Spleen (tissue), 11 donors: ENCODE measurements around the gene PRKCE. TPM values are rescaled to one million over a fixed set of nuclear protein-coding genes. Genes with fewer than 3 reads are reported as not detected.

Experiments
- DNase-seq: peaks from one replicate; pipeline ENCODE4 v3.0.0-alpha.2; 2020
- H3K27ac ChIP-seq, 8 donors: fragments of 200-600 bp; sonication (generic) in 7 of 8; 1 replicate in 4 of 8; 2 replicates in 4 of 8; pipeline versions ENCODE4 v1.5.0 to v1.8.0; 2016 to 2021; ENCODE audit warnings: inconsistent platforms in 4 of 8, mild to moderate bottlenecking in 4 of 8, moderate library complexity in 1 of 8
- H3K27me3 ChIP-seq, 7 donors: fragments of 200-600 bp; sonication (generic) in 6 of 7; replicated peaks in 1 of 7; 1 replicate in 4 of 7; 2 replicates in 3 of 7; pipeline versions ENCODE4 v1.5.0 to v1.8.0; 2016 to 2021; ENCODE audit warnings: inconsistent platforms in 3 of 7, mild to moderate bottlenecking in 1 of 7
- H3K36me3 ChIP-seq, 6 donors: fragments of 200-600 bp; sonication (generic) in 5 of 6; 1 replicate in 4 of 6; 2 replicates in 2 of 6; pipeline versions ENCODE4 v1.5.0 to v1.8.0; 2016 to 2021; ENCODE audit warnings: inconsistent platforms in 2 of 6
- H3K4me1 ChIP-seq, 6 donors: fragments of 200-600 bp; sonication (generic) in 5 of 6; 1 replicate in 3 of 6; 2 replicates in 3 of 6; pipeline versions ENCODE4 v1.5.0 to v1.8.0; 2016 to 2021; ENCODE audit warnings: inconsistent platforms in 3 of 6
- H3K4me3 ChIP-seq, 8 donors: fragments of 200-600 bp; sonication (generic) in 7 of 8; 1 replicate in 4 of 8; 2 replicates in 4 of 8; pipeline versions ENCODE4 v1.5.0 to v1.8.0; 2016 to 2021; ENCODE audit warnings: inconsistent platforms in 4 of 8, mild to moderate bottlenecking in 4 of 8, moderate library complexity in 2 of 8
- H3K9me3 ChIP-seq, 8 donors: fragments of 200-600 bp; sonication (generic) in 7 of 8; 1 replicate in 4 of 8; 2 replicates in 4 of 8; pipeline versions ENCODE4 v1.5.0 to v1.8.0; 2016 to 2021; ENCODE audit warnings: inconsistent platforms in 4 of 8
- POLR2A ChIP-seq, 3 donors: fragments of 450-650 bp; IDR thresholded peaks; one replicate each; pipeline ENCODE4 v1.5.1; 2017; ENCODE audit warnings: antibody characterized with exemption in 3 of 3, mild to moderate bottlenecking in 1 of 3
- POLR2AphosphoS5 ChIP-seq, 3 donors: sonication (generic); formaldehyde crosslinking; IDR thresholded peaks; one replicate each; pipeline ENCODE4 v1.5.1; 2017; ENCODE audit warnings: antibody characterized with exemption in 3 of 3
- WGBS, 5 donors: extraction: QIAGEN DNeasy Blood & Tissue Kit in 3 of 5; methylation state at CpG; one replicate each; pipeline versions ENCODE4 v1.1.5 to v1.1.7; 2013 to 2018; 5-methylcytosine and 5-hydroxymethylcytosine counted together
- intact Hi-C: fragments of 100-400 bp; cut with DNase I; formaldehyde crosslinking; loops from one replicate; pipeline ENCODE4 v1.15.0; 2023; ENCODE audit warnings: low total_unique reads
- polyA plus RNA-seq, 3 donors: library from polyadenylated mRNA; stranded (reverse); fragments of 200-250 nt; gene quantifications; one replicate each; pipeline ENCODE4 v1.2.1, GENCODE V29; 2013
- total RNA-seq, 7 donors: library from RNA; depleted of rRNA in 3 of 7; stranded (reverse); fragments of >200 nt in 3 of 7; fragmentation: NEBNext Ultra II Directional in 4 of 7; extraction: Animal tissue kit (Norgen Biotek cat#: 25700) in 4 of 7; gene quantifications; one replicate each; pipeline versions ENCODE4 v1.1.0 to v1.2.1, GENCODE V29; 2016 to 2021
- TF ChIP-seq, protein P1 (sequence below), 11 experiments: fragments of 200-600 bp in 7 of 11; fragments of 450-650 bp in 4 of 11; sonication (generic) in 4 of 11; IDR thresholded peaks in 8 of 11; conservative IDR thresholded peaks in 3 of 11; 1 replicate in 7 of 11; 2 replicates in 4 of 11; pipeline versions ENCODE4 v1.4.0 to v1.8.0; 2016 to 2021; ENCODE audit warnings: antibody characterized with exemption in 11 of 11, inconsistent platforms in 4 of 11, mild to moderate bottlenecking in 1 of 11
- donor health status: healthy with polysubstance abuse.
- donor health status: DM: no; HTN: no; CAD: no; lungs with moderate emphysema.
- donor health status: DM: no; HTN: no; CAD: no.
- donor health status: Bipolar disorder and iron deficiency.
- donor health status: healthy.
- donor health status: DM: no; HTN: no; CAD: no.
- donor health status: DM: yes; HTN: yes; CAD: no.

Gene PRKCE
- total and polyA plus RNA-seq, 10 donors = 2.5 to 43.6 (median 18.8) TPM

DNA sequence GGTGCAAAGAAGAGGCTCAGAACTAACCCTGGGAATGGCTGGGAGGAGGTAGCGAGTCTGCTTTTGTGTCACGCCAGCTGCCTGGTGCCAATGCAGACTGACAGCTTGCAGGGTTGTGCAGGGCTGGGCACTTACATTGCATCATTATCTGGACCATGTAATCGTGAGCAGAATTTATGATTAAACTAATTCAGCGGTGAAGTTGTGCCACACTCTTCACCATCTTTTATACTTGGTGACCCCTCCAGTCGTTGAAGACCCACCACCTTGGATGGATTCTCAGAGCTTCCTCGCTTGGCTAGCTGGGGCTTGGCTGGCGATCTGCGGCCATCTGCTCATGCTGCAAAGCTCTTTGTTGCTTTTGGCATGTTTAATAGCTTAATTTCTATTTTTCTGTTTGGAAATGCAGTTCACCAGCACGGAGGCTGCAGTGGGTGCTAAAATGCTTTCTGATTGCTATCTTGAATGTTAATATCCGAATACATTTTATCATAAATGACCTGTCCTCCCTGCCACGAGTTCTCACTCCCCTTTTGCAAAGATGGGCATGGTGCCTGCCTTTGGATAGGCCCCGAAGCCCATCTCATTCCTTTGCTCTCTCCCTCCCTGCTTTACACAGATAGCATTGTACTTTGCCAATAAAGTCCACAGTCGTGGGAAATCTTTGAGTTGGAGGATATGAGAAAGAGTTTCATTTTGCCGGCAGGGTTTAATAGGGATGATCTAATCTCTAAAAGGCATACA, 188.2 kb downstream of the PRKCE start:
- Histone ChIP-seq H3K4me3 (no peak overlapping the region), H3K36me3 (no peaks in the 10 kb centered on the region), H3K27me3 (no peaks in the 10 kb centered on the region), H3K27ac (no peak overlapping the region), H3K9me3 (no peaks in the 10 kb centered on the region), H3K4me1 (peaks cover 21 to 100% (median 55%) of the 10 kb centered on the region in 6 donors)
- TF ChIP-seq POLR2A (IDR thresholded peaks at IDR 0.05) (no peak), POLR2AphosphoS5 (IDR thresholded peaks at IDR 0.05) (no peak)
- TF ChIP-seq, protein P1, sequence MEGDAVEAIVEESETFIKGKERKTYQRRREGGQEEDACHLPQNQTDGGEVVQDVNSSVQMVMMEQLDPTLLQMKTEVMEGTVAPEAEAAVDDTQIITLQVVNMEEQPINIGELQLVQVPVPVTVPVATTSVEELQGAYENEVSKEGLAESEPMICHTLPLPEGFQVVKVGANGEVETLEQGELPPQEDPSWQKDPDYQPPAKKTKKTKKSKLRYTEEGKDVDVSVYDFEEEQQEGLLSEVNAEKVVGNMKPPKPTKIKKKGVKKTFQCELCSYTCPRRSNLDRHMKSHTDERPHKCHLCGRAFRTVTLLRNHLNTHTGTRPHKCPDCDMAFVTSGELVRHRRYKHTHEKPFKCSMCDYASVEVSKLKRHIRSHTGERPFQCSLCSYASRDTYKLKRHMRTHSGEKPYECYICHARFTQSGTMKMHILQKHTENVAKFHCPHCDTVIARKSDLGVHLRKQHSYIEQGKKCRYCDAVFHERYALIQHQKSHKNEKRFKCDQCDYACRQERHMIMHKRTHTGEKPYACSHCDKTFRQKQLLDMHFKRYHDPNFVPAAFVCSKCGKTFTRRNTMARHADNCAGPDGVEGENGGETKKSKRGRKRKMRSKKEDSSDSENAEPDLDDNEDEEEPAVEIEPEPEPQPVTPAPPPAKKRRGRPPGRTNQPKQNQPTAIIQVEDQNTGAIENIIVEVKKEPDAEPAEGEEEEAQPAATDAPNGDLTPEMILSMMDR (IDR thresholded peaks at IDR 0.05 in 8 of 11, conservative IDR thresholded peaks at IDR 0.05 in 3 of 11) = no peak
- intact Hi-C loops = no loop called here
- no peak for DNase-seq
- 66 to 77% (median 72%) methylated on average over 14 of the region's 14 CpGs for WGBS, 5 donors

DNA sequence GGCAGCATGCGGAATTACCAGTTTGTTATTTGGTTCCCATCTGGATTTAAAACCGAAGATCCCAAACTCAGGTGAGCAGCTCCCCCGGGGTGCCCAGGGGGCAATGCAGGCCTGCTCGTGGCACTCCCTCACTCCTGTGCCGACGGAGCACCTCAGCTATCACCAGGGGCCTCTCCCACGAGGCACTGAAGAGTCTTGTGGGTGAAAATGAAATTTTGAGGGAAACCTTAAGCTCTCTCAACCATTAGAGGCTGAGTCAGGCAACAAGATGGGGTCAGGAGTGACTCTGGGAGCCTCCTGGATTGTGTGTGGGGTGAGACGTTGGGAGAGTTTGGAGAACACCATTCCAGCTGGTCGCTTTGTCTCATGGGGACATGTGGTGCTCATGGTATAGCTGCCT, 189.0 kb downstream of the PRKCE start:
- Histone ChIP-seq H3K27me3 (no peaks in the 10 kb centered on the region), H3K4me3 (no peak overlapping the region), H3K27ac (no peak overlapping the region), H3K9me3 (no peaks in the 10 kb centered on the region), H3K36me3 (peaks cover 0 to 2% (median 0%) of the 10 kb centered on the region in 6 donors), H3K4me1 (peaks cover 21 to 100% (median 56%) of the 10 kb centered on the region in 6 donors)
- 67 to 83% (median 79%) methylated on average over 9 of the region's 9 CpGs for WGBS, 5 donors
- TF ChIP-seq POLR2AphosphoS5 (IDR thresholded peaks at IDR 0.05) = no peak
- TF ChIP-seq POLR2A (IDR thresholded peaks at IDR 0.05) = no peak
- TF ChIP-seq, protein P1 (IDR thresholded peaks at IDR 0.05 in 8 of 11, conservative IDR thresholded peaks at IDR 0.05 in 3 of 11) = no peak
- intact Hi-C loops = no loop called here
- DNase-seq = no peak

DNA sequence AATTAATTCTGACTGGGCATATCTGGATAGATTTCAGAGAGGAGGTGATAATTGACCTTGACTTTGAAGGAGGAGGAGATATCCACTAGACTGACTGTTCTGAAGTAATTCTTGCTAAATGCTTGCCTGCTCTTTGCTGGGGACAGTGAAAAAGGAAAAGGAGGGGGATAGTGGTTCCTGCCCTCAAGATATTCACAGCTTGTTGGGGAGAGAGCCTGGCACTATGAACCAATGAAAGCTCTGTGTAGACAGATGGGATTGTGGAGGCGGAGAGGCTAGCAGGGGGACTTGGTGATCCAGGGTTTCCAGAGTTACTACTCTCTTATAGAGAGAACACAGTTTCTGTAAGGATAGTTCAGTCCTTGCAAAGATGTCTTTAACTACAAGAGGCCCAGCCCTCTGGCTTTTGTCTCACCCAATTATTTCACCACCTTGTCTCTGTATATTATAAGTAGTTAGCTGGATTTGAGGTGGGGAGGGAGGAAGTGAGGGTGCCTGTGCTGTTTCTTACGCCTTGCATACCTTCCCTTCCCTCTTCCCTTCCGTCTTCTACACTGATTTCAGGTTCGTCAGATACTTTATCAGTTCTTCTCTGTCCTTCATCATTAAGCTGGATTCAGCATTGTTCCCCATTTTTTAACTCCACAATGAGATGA, 190.4 kb downstream of the PRKCE start:
- intact Hi-C loops = no loop called here

More for the DNA sequence above, 190.4 kb downstream of the PRKCE start:
- no peak for DNase-seq
- peaks cover 0 to 14% (median 0%) of the 10 kb centered on the region in 6 donors for H3K36me3 ChIP-seq
- H3K27me3 ChIP-seq = no peaks in the 10 kb centered on the region
- TF ChIP-seq POLR2AphosphoS5 (IDR thresholded peaks at IDR 0.05) (no peak), POLR2A (IDR thresholded peaks at IDR 0.05) (no peak)
- TF ChIP-seq, protein P1 (IDR thresholded peaks at IDR 0.05 in 8 of 11, conservative IDR thresholded peaks at IDR 0.05 in 3 of 11) = no peak
- no peak overlapping the region for H3K27ac ChIP-seq
- H3K4me1 ChIP-seq = peaks cover 11 to 92% (median 46%) of the 10 kb centered on the region in 6 donors
- H3K4me3 ChIP-seq = no peak overlapping the region
- no peaks in the 10 kb centered on the region for H3K9me3 ChIP-seq
- WGBS, 5 donors = 45 to 70% (median 58%) methylated on average over 4 of the region's 4 CpGs
